HEK293 (cell line): Measurements from ENCODE around the gene SUCLA2.
A peak's percentile ranks its signal among the peaks of the same experiment; 100 is the strongest.

Experiments
- CTCF ChIA-PET: fragments of 350-600 bp; formaldehyde crosslinking; extraction: SDS; loops from one replicate; lab custom pipeline; 2021; ENCODE audit warnings: antibody characterized with exemption; lab: Yijun Ruan, JAX
- POLR2A ChIA-PET: fragments of 300-600 bp; formaldehyde crosslinking; extraction: SDS; loops from one replicate; lab custom pipeline; 2020; ENCODE audit warnings: antibody characterized with exemption, inconsistent platforms; lab: Yijun Ruan, JAX
- H3K27ac ChIP-seq: fragments of 200-500 bp; sonication (Bioruptor generic); 2 replicates; pipeline ENCODE4 v1.5.1; 2014; ENCODE audit warnings: low read depth, low read length, control low read depth, inconsistent platforms; ENCODE audit errors: extremely low read depth
- H3K36me3 ChIP-seq, 2 experiments: fragments of 200-500 bp in 1 of 2; sonication (Bioruptor generic) in 1 of 2; 1 replicate in 1 of 2; 2 replicates in 1 of 2; pipeline ENCODE4 v1.5.1; 2014 to 2017; ENCODE audit warnings: inconsistent platforms in 2 of 2, low read length in 2 of 2; ENCODE audit not compliant: control insufficient read depth in 2 of 2, insufficient read depth in 1 of 2
- H3K4me1 ChIP-seq: fragments of 200-500 bp; sonication (Bioruptor generic); 2 replicates; pipeline ENCODE4 v1.5.1; 2014; ENCODE audit warnings: mild to moderate bottlenecking, low read length, inconsistent platforms; ENCODE audit not compliant: control insufficient read depth, insufficient read depth
- H3K4me3 ChIP-seq: 2 replicates; pipeline ENCODE4 v1.5.1; 2011; ENCODE audit warnings: low read depth, mild to moderate bottlenecking, control low read depth, low read length, moderate library complexity
- H3K9me3 ChIP-seq: fragments of 200-500 bp; sonication (Bioruptor generic); 2 replicates; pipeline ENCODE4 v1.5.1; 2014; ENCODE audit warnings: low read depth, low read length, inconsistent platforms; ENCODE audit not compliant: control insufficient read depth, insufficient read depth
- KLF9 ChIP-seq: fragments of 450-650 bp; formaldehyde crosslinking; IDR thresholded peaks from 2 replicates; pipeline ENCODE4 v1.5.1; 2016; ENCODE audit warnings: missing biosample characterization, missing genetic modification characterization, low read depth
- MZF1 ChIP-seq: fragments of 450-650 bp; formaldehyde crosslinking; IDR thresholded peaks from 2 replicates; pipeline ENCODE4 v1.5.1; 2017; ENCODE audit warnings: missing biosample characterization, missing genetic modification characterization, borderline replicate concordance
- SCRT1 ChIP-seq: fragments of 450-650 bp; formaldehyde crosslinking; IDR thresholded peaks from 2 replicates; pipeline ENCODE4 v1.5.1; 2016; ENCODE audit warnings: missing biosample characterization, missing genetic modification characterization, borderline replicate concordance
- SP3 ChIP-seq: fragments of 450-650 bp; formaldehyde crosslinking; IDR thresholded peaks from 2 replicates; pipeline ENCODE4 v1.5.1; 2016; ENCODE audit warnings: missing biosample characterization, missing genetic modification characterization
- WT1 ChIP-seq: fragments of 450-650 bp; formaldehyde crosslinking; IDR thresholded peaks from 2 replicates; pipeline ENCODE4 v1.5.1; 2016; ENCODE audit warnings: missing biosample characterization, missing genetic modification characterization
- ZBTB21 ChIP-seq: fragments of 450-650 bp; formaldehyde crosslinking; IDR thresholded peaks from 2 replicates; pipeline ENCODE4 v1.5.1; 2017; ENCODE audit warnings: missing biosample characterization, missing genetic modification characterization
- ZFP37 ChIP-seq: fragments of 450-650 bp; formaldehyde crosslinking; IDR thresholded peaks from 2 replicates; pipeline ENCODE4 v1.5.1; 2016; ENCODE audit warnings: missing biosample characterization, missing genetic modification characterization
- ZNF140 ChIP-seq: fragments of 450-650 bp; formaldehyde crosslinking; IDR thresholded peaks from 2 replicates; pipeline ENCODE4 v1.5.1; 2016; ENCODE audit warnings: missing biosample characterization, missing genetic modification characterization
- ZNF2 ChIP-seq: fragments of 450-650 bp; formaldehyde crosslinking; IDR thresholded peaks from 2 replicates; pipeline ENCODE4 v1.5.1; 2016; ENCODE audit warnings: missing biosample characterization, missing genetic modification characterization
- ZNF239 ChIP-seq: fragments of 450-650 bp; formaldehyde crosslinking; IDR thresholded peaks from 2 replicates; pipeline ENCODE4 v1.5.1; 2016; ENCODE audit warnings: missing biosample characterization, missing genetic modification characterization
- ZNF501 ChIP-seq: fragments of 450-650 bp; formaldehyde crosslinking; IDR thresholded peaks from 2 replicates; pipeline ENCODE4 v1.5.1; 2016; ENCODE audit warnings: missing biosample characterization, missing genetic modification characterization
- ZNF544 ChIP-seq: fragments of 450-650 bp; formaldehyde crosslinking; IDR thresholded peaks from 2 replicates; pipeline ENCODE4 v1.5.0; 2017; ENCODE audit warnings: missing biosample characterization, missing genetic modification characterization
- ZNF558 ChIP-seq: fragments of 450-650 bp; formaldehyde crosslinking; IDR thresholded peaks from 2 replicates; pipeline ENCODE4 v1.5.1; 2016; ENCODE audit warnings: missing biosample characterization, missing genetic modification characterization
- ZNF600 ChIP-seq: fragments of 450-650 bp; formaldehyde crosslinking; IDR thresholded peaks from 2 replicates; pipeline ENCODE4 v1.5.1; 2016; ENCODE audit warnings: missing biosample characterization, missing genetic modification characterization
- ZNF610 ChIP-seq: fragments of 450-650 bp; formaldehyde crosslinking; IDR thresholded peaks from 2 replicates; pipeline ENCODE4 v1.5.1; 2016; ENCODE audit warnings: missing biosample characterization, missing genetic modification characterization, borderline replicate concordance
- ZNF626 ChIP-seq: fragments of 450-650 bp; sonication (Bioruptor Pico); formaldehyde crosslinking; IDR thresholded peaks from 2 replicates; pipeline ENCODE4 v1.5.1; 2018; ENCODE audit warnings: missing biosample characterization, missing genetic modification characterization, inconsistent platforms
- ZNF670 ChIP-seq: fragments of 450-650 bp; formaldehyde crosslinking; IDR thresholded peaks from 2 replicates; pipeline ENCODE4 v1.5.1; 2016; ENCODE audit warnings: missing biosample characterization, missing genetic modification characterization, low read depth
- ZNF707 ChIP-seq: fragments of 450-650 bp; formaldehyde crosslinking; IDR thresholded peaks from 2 replicates; pipeline ENCODE4 v1.5.1; 2016; ENCODE audit warnings: missing biosample characterization, missing genetic modification characterization
- ZNF777 ChIP-seq: fragments of 450-650 bp; formaldehyde crosslinking; IDR thresholded peaks from 2 replicates; pipeline ENCODE4 v1.5.1; 2017; ENCODE audit warnings: missing biosample characterization, missing genetic modification characterization, borderline replicate concordance
- ZNF785 ChIP-seq: fragments of 450-650 bp; formaldehyde crosslinking; IDR thresholded peaks from 2 replicates; pipeline ENCODE4 v1.5.1; 2016; ENCODE audit warnings: missing biosample characterization, missing genetic modification characterization
- ZNF837 ChIP-seq: fragments of 450-650 bp; formaldehyde crosslinking; IDR thresholded peaks from 2 replicates; pipeline ENCODE4 v1.5.1; 2016; ENCODE audit warnings: missing biosample characterization, missing genetic modification characterization
- ZSCAN23 ChIP-seq: fragments of 450-650 bp; formaldehyde crosslinking; IDR thresholded peaks from 2 replicates; pipeline ENCODE4 v1.5.1; 2016; ENCODE audit warnings: missing biosample characterization, missing genetic modification characterization
- ZXDB ChIP-seq: fragments of 450-650 bp; formaldehyde crosslinking; IDR thresholded peaks from 2 replicates; pipeline ENCODE4 v1.5.1; 2016; ENCODE audit warnings: missing biosample characterization, missing genetic modification characterization
- TF ChIP-seq, protein P1 (sequence below): fragments of 450-650 bp; formaldehyde crosslinking; IDR thresholded peaks from 2 replicates; pipeline ENCODE4 v1.5.1; 2016; ENCODE audit warnings: missing biosample characterization, missing genetic modification characterization
- TF ChIP-seq, protein P2 (sequence below): fragments of 450-650 bp; formaldehyde crosslinking; IDR thresholded peaks from 2 replicates; pipeline ENCODE4 v1.5.1; 2016; ENCODE audit warnings: missing biosample characterization, missing genetic modification characterization, borderline replicate concordance
- TF ChIP-seq, protein P3 (sequence below): IDR thresholded peaks from 2 replicates; pipeline ENCODE4 v1.6.1; 2011; ENCODE audit warnings: mild to moderate bottlenecking, low read depth, low read length, borderline replicate concordance

SUCLA2 gene

DNA sequence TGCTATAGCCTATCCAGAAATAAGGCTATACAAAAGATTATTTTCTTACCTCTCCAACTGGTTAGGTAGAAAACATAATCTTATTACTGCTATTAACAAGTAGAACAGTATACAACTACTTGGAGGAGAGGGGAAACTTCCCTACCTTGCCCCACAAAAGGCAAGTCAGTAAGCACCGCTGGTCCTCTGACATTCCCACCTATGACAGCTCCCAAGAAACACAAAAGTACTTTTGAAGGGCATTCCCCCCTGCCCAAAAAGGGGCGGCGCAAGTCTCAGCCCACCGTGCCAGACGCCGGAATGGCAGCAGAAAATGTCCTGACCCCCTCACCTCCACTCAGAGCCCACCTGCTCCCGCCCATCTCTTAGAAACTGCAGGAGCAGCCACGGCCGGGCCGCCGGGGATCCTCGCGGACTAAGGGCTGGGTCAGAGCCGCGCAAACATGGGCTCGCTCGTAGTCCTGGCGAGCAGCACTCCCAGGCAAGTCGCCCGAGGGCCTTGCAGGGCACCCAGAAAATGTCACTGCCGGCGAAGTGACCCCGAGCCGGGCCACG lies 437 bp downstream of the SUCLA2 start (continued):
- peak; percentile 21; the same call in 1 of the 2 replicates for TF ChIP-seq ZFP37 (tag by site-specific recombination)
- TF ChIP-seq ZNF785: no peak
- 0 out of 2 replicates have a peak, but pooled peaks have one; percentile 13 for TF ChIP-seq ZNF501
- TF ChIP-seq ZNF239 (tag by site-specific recombination): no peak
- no peak for TF ChIP-seq ZBTB21 (tag by site-specific recombination)
- peak; percentile 36; the same call in 1 of the 2 replicates for TF ChIP-seq ZNF600 (tag by site-specific recombination)
- no peak for TF ChIP-seq WT1 (tag by site-specific recombination)
- no peak for TF ChIP-seq ZNF558
- TF ChIP-seq, all 188 proteins: peak for 11

DNA sequence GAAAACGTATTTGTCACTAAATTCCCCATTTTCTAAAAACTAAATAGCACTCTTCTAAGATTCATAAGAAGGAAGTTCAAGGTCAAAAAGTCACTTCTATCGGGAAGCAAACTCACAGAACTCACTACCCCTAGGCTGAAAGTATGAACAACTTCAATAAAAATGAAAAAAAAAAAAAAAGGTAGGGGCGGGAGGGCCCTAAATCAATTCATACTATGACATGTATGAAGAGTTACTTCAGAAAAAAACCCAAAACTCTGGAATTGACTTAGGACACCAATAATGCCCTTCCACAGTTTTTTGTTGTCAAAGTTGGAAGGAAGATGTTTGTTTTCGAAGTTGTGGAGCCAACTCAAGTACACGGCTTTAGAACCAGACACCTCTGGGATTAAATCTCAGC lies 1.1 kb downstream of the SUCLA2 start:
- peaks cover 2% of the 10 kb centered on the region; the same call in 1 of the 2 replicates for H3K4me1 ChIP-seq
- CTCF ChIA-PET: interaction anchor here (1.3 kb wide), 1 partner anchor 38 kb away, joined by 5 read pairs; the partner anchor contains the start of gene NUDT15
- no peaks in the 10 kb centered on the region for H3K9me3 ChIP-seq
- TF ChIP-seq ZNF626 (tag by site-specific recombination) (no peak), ZNF837 (tag by site-specific recombination) (no peak)
- TF ChIP-seq, all 188 proteins: peak for 0
- POLR2A ChIA-PET: interaction anchor here (0.6 kb wide), 1 partner anchor 166 kb away, joined by 6 read pairs; no protein-coding TSS in a partner anchor
- no peak overlapping the region for H3K27ac ChIP-seq
- peak overlapping the region; percentile 99 for H3K4me3 ChIP-seq
- peaks cover 0 to 19% of the 10 kb centered on the region in 2 experiments; a peak in 2 of 3 replicates for H3K36me3 ChIP-seq

DNA sequence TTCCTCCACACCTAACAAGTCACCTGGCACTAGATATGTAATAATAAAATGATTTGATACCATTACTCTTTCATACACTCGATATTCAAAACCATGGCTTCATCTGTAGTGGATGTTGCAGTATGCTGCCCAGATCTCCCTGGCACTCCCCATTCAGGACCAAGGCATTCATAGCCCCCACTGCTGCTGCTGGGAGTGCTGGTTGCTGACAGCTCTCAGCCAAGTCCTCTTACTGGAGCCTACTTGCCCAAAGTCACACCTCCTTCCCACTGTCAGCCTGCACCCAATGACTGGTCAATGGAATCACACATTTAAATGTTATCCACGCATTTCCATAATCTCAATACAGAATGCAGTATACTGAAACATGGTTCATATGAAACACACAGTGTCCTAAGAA lies 3.7 kb downstream of the SUCLA2 start:
- Histone ChIP-seq H3K36me3 (peaks cover 0 to 30% of the 10 kb centered on the region in 2 experiments; a peak in 2 of 3 replicates), H3K27ac (no peak overlapping the region), H3K9me3 (no peaks in the 10 kb centered on the region), H3K4me3 (no peak overlapping the region), H3K4me1 (peaks cover 2% of the 10 kb centered on the region; the same call in 1 of the 2 replicates)
- TF ChIP-seq ZNF707 (tag by site-specific recombination): no peak
- TF ChIP-seq ZNF544 (tag by site-specific recombination): no peak
- no peak for TF ChIP-seq ZSCAN23 (tag by site-specific recombination)
- TF ChIP-seq ZNF777: no peak
- CTCF ChIA-PET: interaction anchor here (1.2 kb wide), 1 partner anchor 40 kb away, joined by 3 read pairs; the partner anchor contains the start of gene NUDT15
- POLR2A ChIA-PET: no interaction called here

DNA sequence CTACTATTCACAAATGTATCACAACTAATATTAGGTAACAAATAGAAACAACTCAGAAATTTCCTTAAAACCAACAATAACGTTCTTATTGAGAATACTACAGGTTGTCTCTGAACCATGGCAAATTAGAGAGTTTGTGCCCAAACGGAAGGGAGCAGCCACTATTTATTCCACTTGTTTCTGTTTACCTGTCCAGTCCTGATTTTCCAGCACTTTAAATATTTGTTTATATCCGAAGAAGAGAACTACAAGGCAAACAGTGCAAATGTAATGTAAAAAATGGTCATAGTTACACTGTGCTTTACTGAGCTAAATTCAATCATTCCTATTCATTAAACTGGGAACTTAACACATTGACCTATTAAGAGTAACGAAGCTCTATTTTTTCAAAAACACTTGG lies 9.2 kb downstream of the SUCLA2 start:
- H3K9me3 ChIP-seq: no peaks in the 10 kb centered on the region
- CTCF ChIA-PET: interaction anchor here (0.7 kb wide), 1 partner anchor 133 kb away, joined by 6 read pairs; no protein-coding TSS in a partner anchor
- TF ChIP-seq, protein P1, sequence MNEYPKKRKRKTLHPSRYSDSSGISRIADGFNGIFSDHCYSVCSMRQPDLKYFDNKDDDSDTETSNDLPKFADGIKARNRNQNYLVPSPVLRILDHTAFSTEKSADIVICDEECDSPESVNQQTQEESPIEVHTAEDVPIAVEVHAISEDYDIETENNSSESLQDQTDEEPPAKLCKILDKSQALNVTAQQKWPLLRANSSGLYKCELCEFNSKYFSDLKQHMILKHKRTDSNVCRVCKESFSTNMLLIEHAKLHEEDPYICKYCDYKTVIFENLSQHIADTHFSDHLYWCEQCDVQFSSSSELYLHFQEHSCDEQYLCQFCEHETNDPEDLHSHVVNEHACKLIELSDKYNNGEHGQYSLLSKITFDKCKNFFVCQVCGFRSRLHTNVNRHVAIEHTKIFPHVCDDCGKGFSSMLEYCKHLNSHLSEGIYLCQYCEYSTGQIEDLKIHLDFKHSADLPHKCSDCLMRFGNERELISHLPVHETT (tag by site-specific recombination): no peak
- no peak for TF ChIP-seq SP3 (tag by site-specific recombination)
- TF ChIP-seq ZNF670 (tag by site-specific recombination): no peak
- TF ChIP-seq ZFP37 (tag by site-specific recombination): no peak
- TF ChIP-seq, protein P2, sequence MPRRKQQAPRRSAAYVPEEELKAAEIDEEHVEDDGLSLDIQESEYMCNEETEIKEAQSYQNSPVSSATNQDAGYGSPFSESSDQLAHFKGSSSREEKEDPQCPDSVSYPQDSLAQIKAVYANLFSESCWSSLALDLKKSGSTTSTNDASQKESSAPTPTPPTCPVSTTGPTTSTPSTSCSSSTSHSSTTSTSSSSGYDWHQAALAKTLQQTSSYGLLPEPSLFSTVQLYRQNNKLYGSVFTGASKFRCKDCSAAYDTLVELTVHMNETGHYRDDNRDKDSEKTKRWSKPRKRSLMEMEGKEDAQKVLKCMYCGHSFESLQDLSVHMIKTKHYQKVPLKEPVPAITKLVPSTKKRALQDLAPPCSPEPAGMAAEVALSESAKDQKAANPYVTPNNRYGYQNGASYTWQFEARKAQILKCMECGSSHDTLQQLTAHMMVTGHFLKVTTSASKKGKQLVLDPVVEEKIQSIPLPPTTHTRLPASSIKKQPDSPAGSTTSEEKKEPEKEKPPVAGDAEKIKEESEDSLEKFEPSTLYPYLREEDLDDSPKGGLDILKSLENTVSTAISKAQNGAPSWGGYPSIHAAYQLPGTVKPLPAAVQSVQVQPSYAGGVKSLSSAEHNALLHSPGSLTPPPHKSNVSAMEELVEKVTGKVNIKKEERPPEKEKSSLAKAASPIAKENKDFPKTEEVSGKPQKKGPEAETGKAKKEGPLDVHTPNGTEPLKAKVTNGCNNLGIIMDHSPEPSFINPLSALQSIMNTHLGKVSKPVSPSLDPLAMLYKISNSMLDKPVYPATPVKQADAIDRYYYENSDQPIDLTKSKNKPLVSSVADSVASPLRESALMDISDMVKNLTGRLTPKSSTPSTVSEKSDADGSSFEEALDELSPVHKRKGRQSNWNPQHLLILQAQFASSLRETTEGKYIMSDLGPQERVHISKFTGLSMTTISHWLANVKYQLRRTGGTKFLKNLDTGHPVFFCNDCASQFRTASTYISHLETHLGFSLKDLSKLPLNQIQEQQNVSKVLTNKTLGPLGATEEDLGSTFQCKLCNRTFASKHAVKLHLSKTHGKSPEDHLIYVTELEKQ (tag by site-specific recombination): no peak
- no peak for TF ChIP-seq ZNF2 (tag by site-specific recombination)
- TF ChIP-seq SCRT1 (tag by site-specific recombination): no peak
- TF ChIP-seq ZNF610 (tag by site-specific recombination): no peak
- TF ChIP-seq ZXDB (tag by site-specific recombination): no peak
- no peak for TF ChIP-seq ZNF140
- no peak for TF ChIP-seq MZF1 (tag by site-specific recombination)
- TF ChIP-seq, protein P3, sequence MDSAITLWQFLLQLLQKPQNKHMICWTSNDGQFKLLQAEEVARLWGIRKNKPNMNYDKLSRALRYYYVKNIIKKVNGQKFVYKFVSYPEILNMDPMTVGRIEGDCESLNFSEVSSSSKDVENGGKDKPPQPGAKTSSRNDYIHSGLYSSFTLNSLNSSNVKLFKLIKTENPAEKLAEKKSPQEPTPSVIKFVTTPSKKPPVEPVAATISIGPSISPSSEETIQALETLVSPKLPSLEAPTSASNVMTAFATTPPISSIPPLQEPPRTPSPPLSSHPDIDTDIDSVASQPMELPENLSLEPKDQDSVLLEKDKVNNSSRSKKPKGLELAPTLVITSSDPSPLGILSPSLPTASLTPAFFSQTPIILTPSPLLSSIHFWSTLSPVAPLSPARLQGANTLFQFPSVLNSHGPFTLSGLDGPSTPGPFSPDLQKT: no peak
- TF ChIP-seq KLF9 (tag by site-specific recombination): no peak

More for the DNA sequence above, 9.2 kb downstream of the SUCLA2 start:
- no peak overlapping the region for H3K4me3 ChIP-seq
- no peak overlapping the region for H3K27ac ChIP-seq
- no peaks in the 10 kb centered on the region for H3K4me1 ChIP-seq
- peaks cover 9 to 39% of the 10 kb centered on the region in 2 experiments for H3K36me3 ChIP-seq
- POLR2A ChIA-PET: no interaction called here
